ENCODE measurements around the gene RNF39. TPM values are rescaled to one million over a fixed set of nuclear protein-coding genes. Genes with fewer than 3 reads are reported as not detected.

Gene RNF39
- total RNA-seq, 2 donors from 2014 or later = 0.26 to 1.1 TPM

GRCh38 chr6:30066082-30066481 lies 9.5 kb downstream of the RNF39 start:
- Histone ChIP-seq H3K4me1 (peaks cover 0 to 25% of the 10 kb centered on the region in 2 donors), H3K9me3 (no peaks in the 10 kb centered on the region), H3K36me3 (peaks cover 12% of the 10 kb centered on the region), H3K4me3 (peak overlapping the region; percentile 60 to 71), H3K27ac (peak overlapping the region; percentile 90 to 95), H3K27me3 (no peaks in the 10 kb centered on the region)
- no peak for TF ChIP-seq CTCF (IDR thresholded peaks at IDR 0.05)
- DNase-seq (ENCODE audit: low spot score) = no peak

GRCh38 chr6:30063315-30063714 lies 12.3 kb downstream of the RNF39 start:
- Histone ChIP-seq H3K27me3 (no peaks in the 10 kb centered on the region), H3K9me3 (no peaks in the 10 kb centered on the region), H3K4me3 (no peak overlapping the region), H3K36me3 (no peaks in the 10 kb centered on the region), H3K27ac (no peak overlapping the region), H3K4me1 (peaks cover 0 to 33% of the 10 kb centered on the region in 2 donors)
- no peak for DNase-seq (ENCODE audit: low spot score)
- no peak for TF ChIP-seq CTCF (IDR thresholded peaks at IDR 0.05)

DNA sequence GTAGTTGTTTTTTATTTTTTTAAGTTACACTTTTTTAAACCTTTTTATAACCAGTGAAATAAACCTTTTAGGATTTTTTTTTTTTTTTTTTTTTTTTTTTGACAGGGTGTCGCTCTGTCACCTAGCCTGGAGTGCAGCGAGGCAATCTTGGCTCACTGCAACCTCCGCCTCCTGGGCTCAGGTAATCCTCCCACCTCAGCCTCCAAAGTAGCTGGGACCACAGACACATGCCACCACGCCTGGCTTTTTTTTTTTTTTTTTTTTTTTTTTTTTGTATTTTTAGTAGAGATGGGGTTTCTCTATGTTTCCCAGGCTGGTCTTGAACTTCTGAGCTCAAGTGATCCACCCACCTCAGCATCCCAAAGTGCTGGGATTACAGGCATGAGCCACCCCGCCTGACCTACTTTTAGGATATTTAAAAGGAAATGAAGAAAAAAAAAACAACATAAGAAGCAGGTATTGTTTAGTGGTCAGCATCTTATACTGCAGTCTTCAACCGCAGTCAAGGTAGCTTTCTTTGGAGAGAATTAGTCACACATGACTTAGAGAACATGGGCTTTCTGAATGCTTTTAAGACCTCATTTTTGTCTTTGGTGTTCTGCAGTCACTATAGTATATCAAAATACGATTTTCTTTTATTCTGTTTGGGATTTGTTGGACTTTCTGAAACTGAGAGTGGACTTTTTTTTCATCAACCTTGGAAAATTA lies 12.9 kb downstream of the RNF39 start:
- H3K9me3 ChIP-seq = no peaks in the 10 kb centered on the region
- no peak for TF ChIP-seq CTCF (IDR thresholded peaks at IDR 0.05)
- H3K4me1 ChIP-seq = peaks cover 0 to 29% of the 10 kb centered on the region in 2 donors
- no peaks in the 10 kb centered on the region for H3K27me3 ChIP-seq
- no peaks in the 10 kb centered on the region for H3K36me3 ChIP-seq
- DNase-seq (ENCODE audit: low spot score) = no peak
- H3K4me3 ChIP-seq = no peak overlapping the region
- peak overlapping the region in 1 of 2 donors; percentile 93 for H3K27ac ChIP-seq

GRCh38 chr6:30061858-30062458 lies 13.6 kb downstream of the RNF39 start:
- no peaks in the 10 kb centered on the region for H3K9me3 ChIP-seq
- H3K36me3 ChIP-seq = no peaks in the 10 kb centered on the region
- H3K4me3 ChIP-seq = peak overlapping the region; percentile 83 to 86
- H3K27ac ChIP-seq = peak overlapping the region; percentile 84 to 93
- no peak for DNase-seq (ENCODE audit: low spot score)
- no peak for TF ChIP-seq CTCF (IDR thresholded peaks at IDR 0.05)
- H3K4me1 ChIP-seq = peaks cover 0 to 27% of the 10 kb centered on the region in 2 donors
- H3K27me3 ChIP-seq = no peaks in the 10 kb centered on the region

DNA sequence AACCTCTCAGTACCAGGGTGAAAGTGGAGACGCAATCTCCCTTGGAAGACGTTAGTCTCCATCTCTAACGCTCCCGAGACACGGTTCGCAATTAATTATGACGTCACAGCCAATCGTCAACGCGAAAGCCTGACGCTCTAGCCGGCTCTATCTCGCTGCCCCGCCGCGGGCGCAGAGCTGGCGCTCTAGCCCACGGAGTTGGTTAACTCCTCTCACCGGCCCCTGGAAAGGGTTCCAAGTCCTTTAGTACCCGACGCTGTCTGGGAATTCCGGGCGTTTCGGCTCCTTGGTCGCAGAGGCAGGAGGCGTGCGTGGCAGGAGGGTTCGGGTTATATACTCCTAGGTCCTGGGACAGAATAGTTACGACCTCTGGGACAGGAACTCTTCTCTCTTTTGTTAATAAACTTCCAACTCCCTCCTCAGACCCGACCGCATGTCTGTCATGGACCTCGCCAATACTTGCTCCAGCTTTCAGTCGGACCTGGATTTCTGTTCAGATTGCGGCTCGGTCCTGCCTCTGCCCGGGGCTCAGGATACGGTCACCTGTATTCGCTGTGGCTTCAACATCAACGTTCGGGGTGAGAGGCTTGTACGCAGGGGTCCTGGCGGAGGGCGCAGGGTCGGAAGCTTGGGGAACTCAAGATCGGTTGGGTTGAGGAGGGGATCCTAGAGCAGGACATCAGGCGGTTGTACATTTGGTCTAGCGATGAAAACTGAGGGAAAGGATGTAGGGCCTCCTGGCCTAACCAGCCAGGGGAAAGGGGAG lies 14.3 kb downstream of the RNF39 start, which contains the start of gene POLR1H:
Gene POLR1H (plus strand): TSS at position 174 of the 766 bp plus-strand sequence. CDS start 260 bp downstream, at position 434.
- Histone ChIP-seq H3K4me3 (peak within 1 kb of the TSS; percentile 83 to 86), H3K36me3 (no peaks in the 10 kb centered on the region), H3K27me3 (no peaks in the 10 kb centered on the region), H3K4me1 (peaks cover 0 to 26% of the 10 kb centered on the region in 2 donors), H3K9me3 (no peaks in the 10 kb centered on the region), H3K27ac (peak within 1 kb of the TSS; percentile 84 to 93)
- TF ChIP-seq CTCF (IDR thresholded peaks at IDR 0.05) = peak in 1 of 2 donors; percentile 19
- DNase-seq (ENCODE audit: low spot score) = peak; percentile 95

Data from right atrium auricular region (tissue), 2 donors.